GM12878 (cell line): ENCODE measurements around the gene FGF11. TPM values are rescaled to one million over a fixed set of nuclear protein-coding genes. Genes with fewer than 3 reads are reported as not detected.

Experiments
- ATAC-seq: fragments of 200-7000 bp; cut with Tn5 transposase; 3 replicates; pipeline ENCODE4 v1.9.1; 2020; ENCODE audit warnings: mild to moderate bottlenecking, moderate library complexity
- BruUV-seq: library from RNA; stranded (reverse); fragments of 400-500 nt; replicated peaks from 2 replicates; lab custom pipeline; 2021; lab: Mats Ljungman, UMichigan
- CTCF ChIA-PET: fragments of 300-600 bp; sonication (Branson Sonifier 250); formaldehyde crosslinking; extraction: SDS; loops from one replicate; lab custom pipeline; 2021; ENCODE audit warnings: inconsistent platforms; lab: Yijun Ruan, JAX
- POLR2A ChIA-PET: fragments of 350-600 bp; formaldehyde crosslinking; extraction: SDS; loops from one replicate; lab custom pipeline; 2021; ENCODE audit warnings: inconsistent platforms; lab: Charles Lee
- RAD21 ChIA-PET: fragments of 300-600 bp; sonication (Branson Sonifier 250); formaldehyde crosslinking; loops from one replicate; lab custom pipeline; 2023; ENCODE audit warnings: antibody characterized with exemption; ENCODE audit not compliant: unreplicated experiment; lab: Charles Lee
- SMC1A ChIA-PET: fragments of 300-600 bp; sonication (Branson Sonifier 250); formaldehyde crosslinking; loops from one replicate; lab custom pipeline; 2023; ENCODE audit not compliant: unreplicated experiment, uncharacterized antibody; lab: Charles Lee
- DNase-seq: peaks from one replicate; pipeline ENCODE4 v3.0.0-alpha.2; 2011; ENCODE audit warnings: low read depth, low spot score
- FAIRE-seq: peaks from 3 replicates; lab custom pipeline; 2011; peaks lifted over from hg19 to GRCh38; lab: Jason Lieb, UNC
- H2AFZ ChIP-seq: 2 replicates; pipeline ENCODE4 v1.6.0; 2011; ENCODE audit warnings: low read depth, low read length, control low read depth; ENCODE audit not compliant: control insufficient read depth
- H3K27ac ChIP-seq: 2 replicates; pipeline ENCODE4 v1.5.1; 2011; ENCODE audit warnings: control low read depth; ENCODE audit not compliant: control insufficient read depth, insufficient read depth
- H3K27me3 ChIP-seq, 2 experiments: replicated peaks in 1 of 2; 2 replicates each; pipeline versions ENCODE4 v1.6.0 to v1.6.1; 2011; ENCODE audit warnings: low read length in 1 of 2; ENCODE audit not compliant: control insufficient read depth in 2 of 2, insufficient read depth in 2 of 2
- H3K36me3 ChIP-seq, 2 experiments: 2 replicates each; pipeline ENCODE4 v1.5.1; 2011; ENCODE audit warnings: low read length in 1 of 2; ENCODE audit not compliant: control insufficient read depth in 2 of 2, insufficient read depth in 2 of 2
- H3K4me1 ChIP-seq: 2 replicates; pipeline ENCODE4 v1.6.1; 2011; ENCODE audit warnings: mild to moderate bottlenecking, low read length, moderate library complexity, mixed read lengths; ENCODE audit not compliant: control insufficient read depth, insufficient read depth
- H3K4me2 ChIP-seq: 2 replicates; pipeline ENCODE4 v1.6.0; 2011; ENCODE audit warnings: control low read depth; ENCODE audit not compliant: control insufficient read depth, insufficient read depth
- H3K4me3 ChIP-seq: fragments of 200-600 bp; sonication (generic); 2 replicates; pipeline ENCODE4 v1.5.1; 2016
- H3K79me2 ChIP-seq: 2 replicates; pipeline ENCODE4 v1.6.0; 2011; ENCODE audit warnings: low read length; ENCODE audit not compliant: control insufficient read depth, insufficient read depth
- H3K9ac ChIP-seq: 2 replicates; pipeline ENCODE4 v1.8.0; 2011; ENCODE audit warnings: low read length, control low read depth, mixed read lengths; ENCODE audit not compliant: control insufficient read depth, insufficient read depth
- H3K9me3 ChIP-seq: replicated peaks from 3 replicates; pipeline ENCODE4 v1.5.1; 2011; ENCODE audit warnings: mild to moderate bottlenecking, low read length; ENCODE audit not compliant: control insufficient read depth, insufficient read depth
- H4K20me1 ChIP-seq: 2 replicates; pipeline ENCODE4 v1.6.0; 2011; ENCODE audit not compliant: control insufficient read depth, insufficient read depth
- BCLAF1 ChIP-seq: fragments of 450-650 bp; IDR thresholded peaks from 2 replicates; pipeline ENCODE4 v1.6.1; 2017; ENCODE audit warnings: antibody characterized with exemption, mild to moderate bottlenecking, moderate library complexity
- CHD1 ChIP-seq: IDR thresholded peaks from 2 replicates; pipeline ENCODE4 v1.6.1; 2012; ENCODE audit warnings: low read depth, low read length, improper control_type of control experiment
- MAX ChIP-seq: IDR thresholded peaks from 2 replicates; pipeline ENCODE4 v1.6.1; 2012; ENCODE audit warnings: low read depth, low read length, improper control_type of control experiment
- POLR2A ChIP-seq: IDR thresholded peaks from 2 replicates; pipeline ENCODE4 v1.6.1; 2011; ENCODE audit warnings: low read depth, mild to moderate bottlenecking, low read length
- SP1 ChIP-seq: IDR thresholded peaks from one replicate; pipeline ENCODE4 v1.6.1; 2011; ENCODE audit warnings: low read depth, low read length
- SREBF2 ChIP-seq: IDR thresholded peaks from 2 replicates; pipeline ENCODE4 v1.6.1; 2012; ENCODE audit warnings: mild to moderate bottlenecking, low read length
- WGBS: methylation state at CpG from one replicate; pipeline ENCODE4 v1.1.6; 2016; ENCODE audit warnings: low lambda C conversion rate; ENCODE audit not compliant: insufficient replicate concordance, insufficient coverage; ENCODE audit errors: missing lambda C conversion rate; 5-methylcytosine and 5-hydroxymethylcytosine counted together
- in situ Hi-C: fragments of 300-500 bp; cut with MboI; formaldehyde crosslinking; loops from 9 replicates; pipeline ENCODE4 v1.14.3; 2018; ENCODE audit warnings: mixed read lengths
- intact Hi-C: fragments of 100-400 bp; cut with micrococcal nuclease; formaldehyde crosslinking; loops from one replicate; pipeline ENCODE4 v1.14.2; 2022; ENCODE audit not compliant: unreplicated experiment
- polyA plus RNA-seq, 11 experiments: library from polyadenylated mRNA; depleted of rRNA in 4 of 11; unstranded in 6 of 11; stranded (reverse) in 5 of 11; fragments of >200 nt; fragmentation: Nextera tagmentation in 4 of 11; fragmentation: Illumina TruSeq in 1 of 11; extraction: Ambion mirVana in 4 of 11; extraction: Trizol in 1 of 11; gene quantifications; 1 replicate in 1 of 11; 2 replicates in 10 of 11; pipeline versions ENCODE4 v1.2.1 to v1.2.3, GENCODE V29; 2011 to 2016; ENCODE audit warnings: inconsistent platforms in 2 of 11, missing spikeins in 2 of 11, low read depth in 1 of 11
- total RNA-seq, 4 experiments: library from RNA; depleted of rRNA in 3 of 4; stranded (reverse); fragments of >200 nt in 3 of 4; fragmentation: Illumina TruSeq in 1 of 4; extraction: Trizol in 1 of 4; gene quantifications; 2 replicates each; pipeline versions ENCODE4 v1.2.1 to v1.2.3, GENCODE V29; 2013 to 2021
- TF ChIP-seq, protein P1 (sequence below): IDR thresholded peaks from 2 replicates; pipeline ENCODE4 v1.6.1; 2012; ENCODE audit warnings: mild to moderate bottlenecking, low read depth, low read length
- TF ChIP-seq, protein P2 (sequence below): fragments of 450-650 bp; IDR thresholded peaks from 2 replicates; pipeline ENCODE4 v1.6.1; 2016; ENCODE audit warnings: mild to moderate bottlenecking

The FGF11 gene
- total and polyA plus RNA-seq, 10 of the 15 experiments (the other 5 are each of a cell fraction or from before 2014, with no cell fraction given) = 0.69 to 21.1 (median 2.6) TPM

GRCh38 chr17:7465597-7466275 lies 26.4 kb downstream of the FGF11 start:
- ChIA-PET CTCF (no interaction called here), POLR2A (interaction anchor here (0.7 to 2.4 kb wide), 3 partner anchors 11 to 26 kb away, joined by 3 to 9 read pairs (median 3); partner anchors contain the start of gene CHRNB1), SMC1A (interaction anchor here (1.0 to 1.6 kb wide), 2 partner anchors 11 to 62 kb away, joined by 3 read pairs; partner anchors contain the start of gene TMEM256), RAD21 (no interaction called here)
- Histone ChIP-seq H3K79me2 (no peaks in the 10 kb centered on the region), H3K27me3 (no peaks in the 10 kb centered on the region), H3K4me2 (no peak overlapping the region), H4K20me1 (no peaks in the 10 kb centered on the region), H3K36me3 (peaks cover 0 to 5% of the 10 kb centered on the region in 2 experiments; a peak in 3 of 4 replicates), H3K9me3 (no peaks in the 10 kb centered on the region), H2AFZ (no peak overlapping the region), H3K4me1 (no peaks in the 10 kb centered on the region; the same call in 1 of the 2 replicates), H3K4me3 (no peak overlapping the region), H3K9ac (no peak overlapping the region), H3K27ac (no peak overlapping the region)
- ATAC-seq (no peak), DNase-seq (no peak), FAIRE-seq (no peak)
- TF ChIP-seq POLR2A = peak; percentile 50; the same call in 1 of the 2 replicates
- TF ChIP-seq SREBF2 = no peak
- in situ Hi-C loops (no loop called here), intact Hi-C loops (no loop called here)
- 96% methylated on average over 33 of the region's 33 CpGs for WGBS
- no TSS peak for BruUV-seq

GRCh38 chr17:7466318-7466638 lies 27.0 kb downstream of the FGF11 start:
- SMC1A ChIA-PET = no interaction called here
- RAD21 ChIA-PET = no interaction called here
- in situ Hi-C loops = no loop called here
- H3K4me2 ChIP-seq = no peak overlapping the region
- 82% methylated on average over 9 of the region's 9 CpGs for WGBS
- TF ChIP-seq MAX = no peak
- TF ChIP-seq, protein P1, sequence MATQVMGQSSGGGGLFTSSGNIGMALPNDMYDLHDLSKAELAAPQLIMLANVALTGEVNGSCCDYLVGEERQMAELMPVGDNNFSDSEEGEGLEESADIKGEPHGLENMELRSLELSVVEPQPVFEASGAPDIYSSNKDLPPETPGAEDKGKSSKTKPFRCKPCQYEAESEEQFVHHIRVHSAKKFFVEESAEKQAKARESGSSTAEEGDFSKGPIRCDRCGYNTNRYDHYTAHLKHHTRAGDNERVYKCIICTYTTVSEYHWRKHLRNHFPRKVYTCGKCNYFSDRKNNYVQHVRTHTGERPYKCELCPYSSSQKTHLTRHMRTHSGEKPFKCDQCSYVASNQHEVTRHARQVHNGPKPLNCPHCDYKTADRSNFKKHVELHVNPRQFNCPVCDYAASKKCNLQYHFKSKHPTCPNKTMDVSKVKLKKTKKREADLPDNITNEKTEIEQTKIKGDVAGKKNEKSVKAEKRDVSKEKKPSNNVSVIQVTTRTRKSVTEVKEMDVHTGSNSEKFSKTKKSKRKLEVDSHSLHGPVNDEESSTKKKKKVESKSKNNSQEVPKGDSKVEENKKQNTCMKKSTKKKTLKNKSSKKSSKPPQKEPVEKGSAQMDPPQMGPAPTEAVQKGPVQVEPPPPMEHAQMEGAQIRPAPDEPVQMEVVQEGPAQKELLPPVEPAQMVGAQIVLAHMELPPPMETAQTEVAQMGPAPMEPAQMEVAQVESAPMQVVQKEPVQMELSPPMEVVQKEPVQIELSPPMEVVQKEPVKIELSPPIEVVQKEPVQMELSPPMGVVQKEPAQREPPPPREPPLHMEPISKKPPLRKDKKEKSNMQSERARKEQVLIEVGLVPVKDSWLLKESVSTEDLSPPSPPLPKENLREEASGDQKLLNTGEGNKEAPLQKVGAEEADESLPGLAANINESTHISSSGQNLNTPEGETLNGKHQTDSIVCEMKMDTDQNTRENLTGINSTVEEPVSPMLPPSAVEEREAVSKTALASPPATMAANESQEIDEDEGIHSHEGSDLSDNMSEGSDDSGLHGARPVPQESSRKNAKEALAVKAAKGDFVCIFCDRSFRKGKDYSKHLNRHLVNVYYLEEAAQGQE = no peak
- no peak for TF ChIP-seq CHD1
- no peak for TF ChIP-seq SP1
- TF ChIP-seq BCLAF1 = no peak
- TF ChIP-seq, protein P2, sequence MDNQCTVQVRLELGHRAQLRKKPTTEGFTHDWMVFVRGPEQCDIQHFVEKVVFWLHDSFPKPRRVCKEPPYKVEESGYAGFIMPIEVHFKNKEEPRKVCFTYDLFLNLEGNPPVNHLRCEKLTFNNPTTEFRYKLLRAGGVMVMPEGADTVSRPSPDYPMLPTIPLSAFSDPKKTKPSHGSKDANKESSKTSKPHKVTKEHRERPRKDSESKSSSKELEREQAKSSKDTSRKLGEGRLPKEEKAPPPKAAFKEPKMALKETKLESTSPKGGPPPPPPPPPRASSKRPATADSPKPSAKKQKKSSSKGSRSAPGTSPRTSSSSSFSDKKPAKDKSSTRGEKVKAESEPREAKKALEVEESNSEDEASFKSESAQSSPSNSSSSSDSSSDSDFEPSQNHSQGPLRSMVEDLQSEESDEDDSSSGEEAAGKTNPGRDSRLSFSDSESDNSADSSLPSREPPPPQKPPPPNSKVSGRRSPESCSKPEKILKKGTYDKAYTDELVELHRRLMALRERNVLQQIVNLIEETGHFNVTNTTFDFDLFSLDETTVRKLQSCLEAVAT = no peak
- H3K79me2 ChIP-seq = no peaks in the 10 kb centered on the region
- POLR2A ChIA-PET = interaction anchor here (1.1 to 2.4 kb wide), 2 partner anchors 10 to 26 kb away, joined by 3 to 9 read pairs; no protein-coding TSS in a partner anchor
- no peak overlapping the region for H3K27ac ChIP-seq
- no peak overlapping the region for H3K9ac ChIP-seq
- intact Hi-C loops = no loop called here
- ATAC-seq (no peak), DNase-seq (no peak), FAIRE-seq (no peak)
- H2AFZ ChIP-seq = no peak overlapping the region
- H3K27me3 ChIP-seq = no peaks in the 10 kb centered on the region
- no peaks in the 10 kb centered on the region for H3K9me3 ChIP-seq
- no peaks in the 10 kb centered on the region for H4K20me1 ChIP-seq
- no peak overlapping the region for H3K4me3 ChIP-seq
- no TSS peak for BruUV-seq
- H3K4me1 ChIP-seq = no peaks in the 10 kb centered on the region; the same call in 1 of the 2 replicates
- CTCF ChIA-PET = interaction anchor here (1.7 kb wide), 1 partner anchor 10 kb away, joined by 4 read pairs; no protein-coding TSS in a partner anchor
- peaks cover 0 to 5% of the 10 kb centered on the region in 2 experiments; a peak in 3 of 4 replicates for H3K36me3 ChIP-seq
